ENCODE results near the gene HOXC10.

Gene HOXC10

GRCh38 chr12:54028314-54029201 lies 43.6 kb downstream of the HOXC10 start, which contains the start of gene HOXC6:
Gene HOXC6, plus strand, starts transcription at chr12:54028440. Its CDS starts 82 bp downstream, at chr12:54028522.
- Histone ChIP-seq H3K27me3 (ENCODE audit: insufficient read depth, poor library complexity, severe bottlenecking) (peaks cover 59% of the 10 kb centered on the region), H3K4me3 (replicated peaks; ENCODE audit: insufficient read depth, low read length) (no peak within 1 kb of the TSS), H3K27ac (replicated peaks) (no peak within 1 kb of the TSS)
- DNase-seq (ENCODE audit: low read depth in 1 of 2, low spot score in 1 of 2), result no peak
- no peak for TF ChIP-seq GABPA (IDR thresholded peaks at IDR 0.05; ENCODE audit: low read depth)
- TF ChIP-seq POLR2AphosphoS5 (IDR thresholded peaks at IDR 0.05; ENCODE audit: low read depth), result no peak
- TF ChIP-seq SPI1 (IDR thresholded peaks at IDR 0.05; ENCODE audit: borderline replicate concordance, low read depth), result no peak
- no peak for TF ChIP-seq REST (IDR thresholded peaks at IDR 0.05; ENCODE audit: insufficient replicate concordance, low read depth)
- TF ChIP-seq CTCF (IDR thresholded peaks at IDR 0.05; ENCODE audit: insufficient read depth, low read length), result no peak

GRCh38 chr12:54029529-54030441 lies 44.8 kb downstream of the HOXC10 start:
- H3K27ac ChIP-seq (replicated peaks), result no peak overlapping the region
- no peak for DNase-seq (ENCODE audit: low read depth in 1 of 2, low spot score in 1 of 2)
- H3K27me3 ChIP-seq (ENCODE audit: insufficient read depth, poor library complexity, severe bottlenecking), result peaks cover 71% of the 10 kb centered on the region
- TF ChIP-seq REST (IDR thresholded peaks at IDR 0.05; ENCODE audit: insufficient replicate concordance, low read depth) (no peak), CTCF (IDR thresholded peaks at IDR 0.05; ENCODE audit: insufficient read depth, low read length) (no peak), POLR2AphosphoS5 (IDR thresholded peaks at IDR 0.05; ENCODE audit: low read depth) (no peak), GABPA (IDR thresholded peaks at IDR 0.05; ENCODE audit: low read depth) (no peak), SPI1 (IDR thresholded peaks at IDR 0.05; ENCODE audit: borderline replicate concordance, low read depth) (no peak)
- H3K4me3 ChIP-seq (replicated peaks; ENCODE audit: insufficient read depth, low read length), result no peak overlapping the region

GRCh38 chr12:54030442-54030801 lies 45.5 kb downstream of the HOXC10 start:
- no peak for DNase-seq (ENCODE audit: low read depth in 1 of 2, low spot score in 1 of 2)
- no peak overlapping the region for H3K4me3 ChIP-seq (replicated peaks; ENCODE audit: insufficient read depth, low read length)
- H3K27ac ChIP-seq (replicated peaks), result no peak overlapping the region
- TF ChIP-seq GABPA (IDR thresholded peaks at IDR 0.05; ENCODE audit: low read depth), result no peak
- TF ChIP-seq REST (IDR thresholded peaks at IDR 0.05; ENCODE audit: insufficient replicate concordance, low read depth), result no peak
- H3K27me3 ChIP-seq (ENCODE audit: insufficient read depth, poor library complexity, severe bottlenecking), result peaks cover 75% of the 10 kb centered on the region
